HG02840 (cell line): ENCODE results near the gene GSTT4.
A peak's percentile ranks its signal among the peaks of the same experiment; 100 is the strongest.
"Not testable (repeated sequence)": the region's sequence is repeated elsewhere in the genome, so short reads cannot be mapped to it uniquely, and the experiment has no call there.

ENCODE experiments used
- ATAC-seq: cut with Tn5 transposase; IDR thresholded peaks from one replicate; pipeline ENCODE4 v1.9.1; 2021; ENCODE audit warnings: mild to moderate bottlenecking, moderate library complexity, moderate number of reproducible peaks; ENCODE audit not compliant: unreplicated experiment, low FRiP score

The GSTT4 gene

DNA sequence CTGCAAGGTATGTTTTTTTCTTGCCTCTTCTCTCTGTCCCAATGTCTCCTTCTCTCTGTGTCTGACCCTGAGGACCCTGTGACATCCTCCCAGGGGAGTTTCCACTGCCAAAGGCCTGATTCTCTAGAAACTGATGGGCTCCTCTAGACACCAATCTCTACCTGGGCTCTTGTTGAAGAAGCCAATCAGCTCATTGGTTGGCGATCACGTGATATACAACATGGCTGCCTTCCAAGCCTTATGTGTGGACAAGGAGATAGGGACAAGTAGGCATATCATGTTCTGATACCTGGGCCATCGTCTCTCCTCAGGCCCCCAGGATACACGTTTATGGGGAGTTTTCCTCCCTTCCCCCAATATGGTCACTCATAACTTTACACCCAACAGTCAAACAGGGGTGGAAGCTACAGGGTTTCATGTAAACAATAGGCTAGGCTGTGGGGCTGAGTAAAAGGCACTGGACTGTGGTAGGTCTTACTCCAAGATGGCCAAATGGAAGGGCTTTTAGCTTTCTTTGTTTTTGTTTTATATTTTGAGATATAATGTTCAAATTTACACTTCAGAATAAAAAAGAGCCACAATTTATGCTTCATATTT lies 11.6 kb downstream of the GSTT4 start:
- ATAC-seq = not testable (repeated sequence)

DNA sequence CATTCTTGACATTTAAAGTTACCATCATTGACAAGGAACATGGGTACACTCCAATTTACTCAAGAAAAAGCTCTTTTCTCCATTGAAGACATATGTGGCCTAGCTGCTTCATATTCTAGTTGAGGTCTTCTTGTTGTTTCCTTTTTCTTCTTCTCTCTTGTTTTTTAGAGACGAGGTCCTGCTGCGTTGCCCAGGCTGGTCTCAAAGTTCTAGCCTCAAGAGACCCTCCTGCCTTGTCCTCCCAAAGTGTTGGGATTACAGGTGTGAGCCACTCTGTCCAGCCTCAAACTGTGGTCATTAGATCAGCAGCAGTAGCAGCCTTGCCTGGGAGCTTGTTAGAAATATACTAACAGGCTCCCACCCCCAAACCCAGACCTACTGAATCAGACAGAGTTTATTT lies 12.2 kb downstream of the GSTT4 start:
- not testable (repeated sequence) for ATAC-seq

DNA sequence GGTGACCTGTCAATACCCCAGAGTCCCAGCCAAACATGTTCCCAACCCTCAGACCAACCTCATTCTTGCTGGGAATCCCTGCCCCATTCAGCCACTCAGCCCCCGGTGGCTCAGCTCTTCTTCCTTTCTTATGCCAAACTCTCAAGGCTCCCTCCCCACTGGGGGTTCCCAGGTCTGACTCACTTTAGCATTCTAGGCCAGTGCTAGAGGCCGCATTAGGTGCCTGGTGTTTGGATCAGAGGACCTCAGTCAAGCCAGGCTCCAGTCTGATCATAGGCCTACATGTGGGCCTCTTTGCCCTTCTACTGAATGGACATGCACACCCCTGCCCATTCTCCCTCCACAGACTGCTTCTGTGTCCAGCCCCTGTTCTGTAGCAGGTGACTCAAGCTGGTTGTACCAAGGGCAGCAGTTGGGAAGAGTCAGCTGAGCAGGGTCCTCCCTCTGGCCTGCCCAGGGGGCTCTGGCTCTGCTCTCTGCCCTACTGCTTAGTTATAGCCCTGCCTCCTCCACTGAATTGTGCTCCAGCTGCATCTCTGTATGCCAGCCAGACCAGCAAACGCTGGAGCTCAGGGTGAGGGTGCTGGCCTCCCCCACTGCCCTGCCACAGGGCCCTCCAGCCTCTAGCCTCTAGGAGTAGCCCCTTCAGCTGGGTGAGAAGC lies 15.5 kb downstream of the GSTT4 start:
- not testable (repeated sequence) for ATAC-seq

DNA sequence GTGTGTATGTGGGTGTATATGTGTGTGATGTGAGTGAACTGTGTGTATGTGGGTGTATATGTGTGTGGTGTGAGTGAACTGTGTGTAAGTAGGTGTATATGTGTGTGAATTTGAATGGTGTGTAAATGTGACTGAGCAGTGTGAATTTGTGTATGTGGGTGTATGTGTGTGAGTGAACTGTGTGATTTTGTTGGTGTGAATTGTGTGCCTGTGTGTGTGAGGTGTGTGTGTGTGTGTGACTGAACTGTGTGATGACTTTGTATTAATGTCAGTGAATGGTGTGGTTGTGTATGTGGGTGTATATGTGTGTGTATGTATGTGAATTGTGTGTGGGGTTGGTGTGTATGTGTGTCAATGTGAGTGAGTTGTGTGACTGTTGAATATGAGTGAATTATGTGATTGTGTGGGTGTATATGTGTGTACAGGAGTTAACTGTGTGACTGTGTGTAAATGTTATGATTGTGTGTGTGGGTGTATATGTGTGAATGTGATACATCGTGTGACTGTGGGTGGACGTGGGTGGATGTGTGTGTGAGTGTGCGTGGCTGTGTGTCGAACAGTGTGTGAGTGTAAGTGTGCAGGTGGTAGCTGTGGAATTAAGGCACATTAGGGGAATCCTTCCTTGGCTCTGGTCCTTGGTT lies 18.6 kb downstream of the GSTT4 start:
- not testable (repeated sequence) for ATAC-seq

DNA sequence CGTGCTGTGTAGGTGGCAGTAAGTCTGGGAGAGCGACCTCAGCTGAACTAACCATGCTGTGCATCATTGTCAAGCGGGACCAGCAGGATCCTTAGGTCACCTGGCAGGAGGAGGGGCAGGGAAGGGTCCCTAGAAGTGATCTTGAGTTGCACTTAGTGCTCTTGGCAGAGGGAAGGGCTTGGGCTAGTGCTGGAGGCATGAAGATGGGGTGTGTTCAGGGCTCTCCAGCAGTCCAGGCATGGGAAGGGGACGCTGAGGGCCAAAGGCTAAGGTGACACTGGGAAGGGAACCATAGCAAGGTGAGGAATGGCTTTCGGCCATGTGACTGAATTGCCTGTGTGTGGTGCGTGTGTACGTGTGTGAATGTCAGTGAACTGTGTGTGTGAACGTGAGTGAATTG lies 19.2 kb downstream of the GSTT4 start:
- not testable (repeated sequence) for ATAC-seq

DNA sequence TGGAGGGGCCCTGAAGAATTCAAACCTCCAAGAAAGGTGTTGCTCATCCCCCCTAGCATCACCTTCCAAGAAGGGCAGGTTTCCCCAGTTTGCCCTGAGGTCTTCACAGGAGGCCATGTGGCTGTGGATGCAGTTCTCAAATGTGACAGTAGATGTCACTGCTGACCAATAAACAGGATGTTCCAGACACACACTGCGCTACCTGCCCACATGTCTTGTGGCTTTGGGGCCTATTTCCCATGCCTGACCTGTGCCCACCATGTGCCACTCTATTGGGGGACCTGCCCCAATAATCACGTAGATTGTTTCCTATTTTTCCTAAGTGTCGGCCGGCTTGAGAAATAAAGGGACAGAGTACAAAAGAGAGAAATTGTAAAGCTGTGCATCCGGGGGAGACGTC lies 20.8 kb downstream of the GSTT4 start:
- ATAC-seq = peak; percentile 58

DNA sequence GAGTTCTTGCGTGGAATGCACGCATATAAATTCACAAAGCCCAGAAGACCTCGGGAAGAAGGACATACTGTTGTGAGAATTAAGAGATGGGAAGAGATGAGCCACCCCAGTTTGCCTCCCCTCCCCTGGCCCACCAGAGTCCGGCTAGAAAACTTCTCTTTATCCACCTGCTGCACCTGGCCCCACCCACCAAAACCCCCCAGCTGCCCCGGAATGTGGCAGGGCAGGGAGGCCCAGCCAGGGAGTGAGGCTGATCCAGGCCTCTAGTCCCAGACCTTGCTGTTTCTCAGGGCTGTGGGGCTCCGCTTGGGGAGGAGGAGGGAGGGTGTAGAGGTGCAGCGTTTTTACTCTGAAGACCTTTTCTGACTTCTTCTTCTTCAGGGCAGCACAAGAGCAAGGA lies 24.7 kb downstream of the GSTT4 start:
- ATAC-seq = not testable (repeated sequence)

DNA sequence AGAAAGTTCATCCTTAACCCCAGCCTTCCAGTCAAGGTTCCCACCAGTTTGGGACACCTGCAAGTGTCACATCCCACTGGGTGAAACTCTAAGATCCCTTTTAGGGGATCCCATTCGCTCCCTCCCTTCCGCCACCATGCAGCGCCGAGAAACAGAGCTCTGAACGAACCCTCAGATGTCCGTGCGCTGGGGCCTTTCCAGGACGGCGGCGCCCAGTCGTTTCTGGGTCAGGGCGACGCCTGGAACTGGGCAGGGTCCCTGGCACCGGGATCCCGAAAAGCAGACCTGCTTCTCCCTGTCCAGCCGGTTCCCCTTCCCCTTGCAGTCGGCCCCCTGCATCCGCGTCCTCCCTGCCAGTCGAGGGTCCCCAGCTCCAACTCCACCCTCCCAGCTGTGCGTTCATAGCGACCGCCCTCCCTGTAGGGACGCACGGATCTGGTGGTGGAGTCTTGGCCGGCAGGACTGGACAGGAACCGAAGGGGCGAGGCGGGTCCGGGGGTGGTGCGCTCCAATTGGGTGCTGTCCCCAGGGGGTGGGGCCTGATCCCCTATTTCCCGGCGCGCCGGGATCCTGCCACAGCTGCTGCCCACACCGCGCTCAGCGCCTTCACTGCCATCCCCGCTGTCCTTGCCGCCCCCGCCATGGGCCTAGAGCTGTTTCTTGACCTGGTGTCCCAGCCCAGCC lies 25.6 kb downstream of the GSTT4 start, which contains the start of gene GSTT2:
Gene GSTT2, plus strand, starts transcription at position 578 of the 684 bp plus-strand sequence.
- not testable (repeated sequence) for ATAC-seq

DNA sequence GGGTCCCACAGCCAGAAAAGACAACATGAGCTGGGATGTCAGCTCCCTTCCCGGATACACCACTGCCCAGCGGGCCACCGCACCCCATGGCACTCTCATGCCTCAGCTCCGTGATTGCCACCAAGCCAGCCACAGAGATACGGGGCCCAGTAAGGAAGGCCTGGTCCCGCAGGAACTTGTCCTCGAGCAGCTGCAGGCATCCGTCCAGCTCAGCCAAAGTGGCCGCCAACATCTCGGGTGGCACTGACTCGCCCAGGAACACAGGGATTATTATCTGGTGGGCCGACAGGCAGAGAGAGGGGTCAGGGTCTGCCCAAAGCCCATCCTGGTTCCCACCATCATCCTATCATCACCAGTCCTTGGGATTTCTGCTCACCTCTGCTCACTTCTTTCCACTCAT lies 27.9 kb downstream of the GSTT4 start:
- ATAC-seq = not testable (repeated sequence)

DNA sequence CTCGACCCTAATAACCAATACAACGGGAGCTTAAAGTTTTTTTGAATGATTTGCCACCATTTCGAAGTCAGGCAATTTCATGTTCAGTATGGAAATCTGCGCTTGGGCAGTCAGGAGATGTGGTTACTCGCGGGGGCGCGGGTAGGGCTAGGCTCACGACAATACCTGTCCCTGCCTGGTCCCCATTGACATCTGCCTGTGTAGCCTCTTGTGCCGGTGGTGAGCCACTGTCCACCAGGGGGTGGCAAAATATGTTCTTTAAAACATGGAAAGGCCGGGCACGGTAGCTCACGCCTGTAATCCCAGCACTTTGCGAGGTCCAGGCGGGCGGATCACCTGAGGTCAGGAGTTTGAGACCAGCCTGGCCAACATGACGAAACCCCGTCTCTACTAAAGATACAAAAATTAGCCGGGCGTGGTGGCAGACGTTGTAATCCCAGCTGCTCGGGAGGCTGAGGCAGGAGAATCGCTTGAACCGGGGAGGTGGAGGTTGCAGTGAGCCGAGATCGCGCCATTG lies 30.4 kb downstream of the GSTT4 start:
- ATAC-seq = peak; percentile 29

DNA sequence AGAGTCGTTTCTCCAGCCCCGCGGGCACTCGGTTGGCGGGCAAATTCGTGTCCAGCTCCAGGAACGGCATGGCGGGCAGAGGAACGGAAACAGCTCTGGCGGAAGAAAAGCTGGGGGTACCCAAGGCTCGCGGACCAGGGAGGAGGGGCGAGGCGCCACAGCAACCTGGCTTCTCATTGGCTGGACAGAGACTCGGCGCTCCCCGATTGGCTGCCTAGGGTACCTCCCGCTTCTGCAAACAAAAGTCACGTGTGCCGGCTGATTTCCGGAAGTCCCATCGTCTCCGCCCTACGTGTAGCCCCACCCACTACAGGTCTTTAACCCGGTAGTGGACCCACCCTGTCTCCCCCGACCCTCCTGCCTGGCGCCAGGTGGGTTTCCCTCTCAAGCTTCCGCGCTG lies 30.9 kb downstream of the GSTT4 start, which contains the start of gene DDT:
Gene DDT, minus strand, starts transcription at position 97 of the 400 bp plus-strand sequence. Its CDS starts 27 bp downstream, at position 70.
- ATAC-seq = peak; percentile 87

DNA sequence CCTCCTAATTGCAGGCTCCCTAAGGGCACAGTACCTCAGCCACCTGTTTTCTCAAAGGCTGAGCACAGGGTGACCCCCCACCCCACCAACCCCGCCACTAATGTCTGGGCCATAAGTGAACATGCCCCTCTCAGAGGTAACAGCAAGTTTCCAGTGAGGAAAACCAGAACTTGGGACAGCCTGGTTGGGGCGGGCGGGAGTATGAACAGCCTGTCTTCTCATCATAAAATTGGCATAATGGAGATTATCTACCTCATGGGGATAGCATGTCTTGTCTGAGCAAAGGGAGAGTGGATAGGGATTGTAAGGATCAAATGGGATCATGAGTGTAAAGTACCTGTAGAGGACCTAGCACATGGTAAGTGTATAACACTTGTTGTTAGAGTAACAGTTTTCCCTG lies 33.3 kb downstream of the GSTT4 start:
- ATAC-seq = not testable (repeated sequence)

DNA sequence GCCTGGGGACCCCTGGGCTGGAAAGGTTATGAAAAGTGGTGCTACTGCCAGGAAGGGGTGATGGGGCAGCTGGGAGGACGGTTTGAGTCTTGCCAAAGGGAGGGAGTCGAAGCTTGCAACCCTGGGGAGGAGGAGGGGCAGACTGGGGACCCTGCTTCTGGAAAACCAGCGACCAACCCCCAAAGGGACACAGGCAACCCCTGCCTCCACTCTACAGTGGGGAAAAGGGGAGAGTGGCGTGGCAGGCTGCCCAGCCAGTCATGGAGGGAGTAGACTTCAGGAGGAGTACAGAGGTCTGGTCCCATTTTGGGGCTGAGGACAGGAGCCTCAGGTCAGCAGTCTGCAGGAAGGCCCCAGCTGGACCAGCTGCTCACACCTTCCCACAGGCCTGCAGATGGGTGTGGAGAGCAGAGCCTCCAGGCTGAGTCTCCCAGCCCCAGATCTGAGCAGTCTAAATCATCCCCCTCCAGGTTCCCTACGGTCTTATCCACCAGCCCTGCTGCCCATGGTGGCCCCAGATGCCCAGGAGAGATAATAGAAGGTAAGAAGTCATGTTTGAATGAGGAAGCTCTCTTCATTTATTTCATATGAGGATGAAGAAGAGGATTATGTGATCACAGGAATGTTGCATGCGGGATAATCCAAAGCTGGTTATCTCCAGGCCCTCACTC lies 34.3 kb downstream of the GSTT4 start:
- ATAC-seq = no peak

DNA sequence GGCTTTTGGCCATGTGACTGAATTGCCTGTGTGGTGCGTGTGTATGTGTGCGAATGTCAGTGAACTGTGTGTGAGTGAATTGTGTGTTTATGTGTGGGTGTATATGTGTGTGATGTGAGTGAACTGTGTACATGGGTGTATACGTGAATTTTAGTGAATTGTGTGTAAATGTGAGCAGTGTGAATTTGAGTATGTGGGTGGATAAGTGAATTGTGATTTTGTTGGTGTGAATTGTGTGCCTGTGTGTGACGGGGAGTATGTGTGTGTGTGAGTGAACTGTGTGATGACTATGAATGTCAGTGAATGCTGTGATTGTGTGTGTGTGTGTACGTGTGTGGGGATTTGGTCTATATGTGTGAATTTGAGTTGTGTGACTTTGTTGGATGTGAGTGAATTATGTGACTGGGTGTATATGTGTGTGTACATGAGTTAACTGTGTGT lies 35.0 kb downstream of the GSTT4 start:
- ATAC-seq = no peak

DNA sequence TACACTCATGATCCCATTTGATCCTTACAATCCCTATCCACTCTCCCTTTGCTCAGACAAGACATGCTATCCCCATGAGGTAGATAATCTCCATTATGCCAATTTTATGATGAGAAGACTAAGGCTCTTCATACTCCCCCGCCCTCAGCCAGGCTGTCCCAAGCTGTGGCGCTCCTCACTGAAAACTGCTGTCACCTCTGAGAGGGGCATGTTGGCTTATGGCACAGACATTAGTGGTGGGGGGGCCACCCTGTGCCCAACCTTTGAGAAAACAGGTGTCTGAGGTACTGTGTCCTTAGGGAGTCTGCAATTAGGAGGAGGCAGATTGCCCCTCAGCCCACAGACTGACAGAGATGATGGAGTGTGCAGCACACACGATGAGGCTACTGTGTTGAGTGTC lies 36.2 kb downstream of the GSTT4 start:
- no peak for ATAC-seq

DNA sequence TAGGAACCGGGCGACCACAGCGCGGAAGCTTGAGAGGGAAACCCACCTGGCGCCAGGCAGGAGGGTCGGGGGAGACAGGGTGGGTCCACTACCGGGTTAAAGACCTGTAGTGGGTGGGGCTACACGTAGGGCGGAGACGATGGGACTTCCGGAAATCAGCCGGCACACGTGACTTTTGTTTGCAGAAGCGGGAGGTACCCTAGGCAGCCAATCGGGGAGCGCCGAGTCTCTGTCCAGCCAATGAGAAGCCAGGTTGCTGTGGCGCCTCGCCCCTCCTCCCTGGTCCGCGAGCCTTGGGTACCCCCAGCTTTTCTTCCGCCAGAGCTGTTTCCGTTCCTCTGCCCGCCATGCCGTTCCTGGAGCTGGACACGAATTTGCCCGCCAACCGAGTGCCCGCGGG lies 38.7 kb downstream of the GSTT4 start, which contains the start of gene DDTL:
Gene DDTL, plus strand, starts transcription at position 321 of the 400 bp plus-strand sequence. Its CDS starts 27 bp downstream, at position 348.
- peak; percentile 85 for ATAC-seq

DNA sequence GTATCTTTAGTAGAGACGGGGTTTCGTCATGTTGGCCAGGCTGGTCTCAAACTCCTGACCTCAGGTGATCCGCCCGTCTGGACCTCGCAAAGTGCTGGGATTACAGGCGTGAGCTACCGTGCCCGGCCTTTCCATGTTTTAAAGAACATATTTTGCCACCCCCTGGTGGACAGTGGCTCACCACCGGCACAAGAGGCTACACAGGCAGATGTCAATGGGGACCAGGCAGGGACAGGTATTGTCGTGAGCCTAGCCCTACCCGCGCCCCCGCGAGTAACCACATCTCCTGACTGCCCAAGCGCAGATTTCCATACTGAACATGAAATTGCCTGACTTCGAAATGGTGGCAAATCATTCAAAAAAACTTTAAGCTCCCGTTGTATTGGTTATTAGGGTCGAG lies 39.2 kb downstream of the GSTT4 start:
- peak; percentile 15 for ATAC-seq

DNA sequence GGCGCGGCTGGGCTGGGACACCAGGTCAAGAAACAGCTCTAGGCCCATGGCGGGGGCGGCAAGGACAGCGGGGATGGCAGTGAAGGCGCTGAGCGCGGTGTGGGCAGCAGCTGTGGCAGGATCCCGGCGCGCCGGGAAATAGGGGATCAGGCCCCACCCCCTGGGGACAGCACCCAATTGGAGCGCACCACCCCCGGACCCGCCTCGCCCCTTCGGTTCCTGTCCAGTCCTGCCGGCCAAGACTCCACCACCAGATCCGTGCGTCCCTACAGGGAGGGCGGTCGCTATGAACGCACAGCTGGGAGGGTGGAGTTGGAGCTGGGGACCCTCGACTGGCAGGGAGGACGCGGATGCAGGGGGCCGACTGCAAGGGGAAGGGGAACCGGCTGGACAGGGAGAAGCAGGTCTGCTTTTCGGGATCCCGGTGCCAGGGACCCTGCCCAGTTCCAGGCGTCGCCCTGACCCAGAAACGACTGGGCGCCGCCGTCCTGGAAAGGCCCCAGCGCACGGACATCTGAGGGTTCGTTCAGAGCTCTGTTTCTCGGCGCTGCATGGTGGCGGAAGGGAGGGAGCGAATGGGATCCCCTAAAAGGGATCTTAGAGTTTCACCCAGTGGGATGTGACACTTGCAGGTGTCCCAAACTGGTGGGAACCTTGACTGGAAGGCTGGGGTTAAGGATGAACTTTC lies 44.0 kb downstream of the GSTT4 start, which contains the start of gene GSTT2B:
Gene GSTT2B, minus strand, starts transcription at position 112 of the 688 bp plus-strand sequence. Its CDS starts 64 bp downstream, at position 48.
- not testable (repeated sequence) for ATAC-seq

DNA sequence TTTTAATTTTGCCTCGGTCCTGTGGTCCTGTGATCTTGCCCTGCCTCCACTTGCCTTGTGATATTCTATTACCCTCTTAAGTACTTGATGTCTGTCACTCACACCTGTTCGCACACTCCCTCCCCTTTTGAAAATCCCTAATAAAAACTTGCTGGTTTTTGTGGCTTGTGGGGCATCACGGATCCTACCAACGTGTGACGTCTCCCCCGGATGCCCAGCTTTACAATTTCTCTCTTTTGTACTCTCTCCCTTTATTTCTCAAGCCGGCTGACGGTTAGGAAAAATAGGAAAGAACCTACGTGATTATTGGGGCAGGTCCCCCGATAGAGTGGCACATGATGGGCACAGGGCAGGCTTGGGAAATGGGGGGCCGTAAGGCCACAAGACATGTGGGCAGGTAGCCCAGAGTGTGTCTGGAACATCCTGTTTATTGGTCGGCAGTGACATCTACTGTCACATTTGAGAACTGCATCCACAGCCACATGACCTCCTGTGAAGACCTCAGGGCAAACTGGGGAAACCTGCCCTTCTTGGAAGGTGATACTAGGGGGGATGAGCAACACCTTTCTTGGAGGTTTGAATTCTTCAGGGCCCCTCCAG lies 48.9 kb downstream of the GSTT4 start:
- not testable (repeated sequence) for ATAC-seq
